ENCODE data around the gene SF1.

The SF1 gene

DNA sequence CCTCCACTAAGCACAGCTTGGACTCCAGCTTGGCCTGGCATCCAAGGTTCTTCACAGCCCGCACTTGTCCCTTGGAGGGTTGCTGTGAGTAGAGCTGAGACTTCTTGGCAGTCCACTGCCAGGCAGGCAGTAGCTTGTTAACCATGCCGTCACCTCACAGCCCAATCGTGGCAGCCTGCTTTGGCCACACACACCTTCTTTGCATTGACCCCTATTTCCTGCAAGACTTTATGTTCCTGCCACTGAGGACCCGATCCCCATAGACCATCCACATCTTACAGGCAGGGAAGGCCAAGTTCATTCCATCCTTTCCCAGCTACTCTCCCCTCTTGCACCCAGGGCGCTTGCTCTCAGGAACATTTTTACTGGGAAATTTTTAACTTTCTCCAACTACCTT is 16.1 kb downstream of the SF1 start:
- DNase-seq (ENCODE audit: low read depth in 3 of 3, low spot score in 1 of 3) = no peak

GRCh38 chr11:64760759-64761420 is 17.5 kb downstream of the SF1 start:
- DNase-seq (ENCODE audit: low read depth in 3 of 3, low spot score in 1 of 3) = no peak

DNA sequence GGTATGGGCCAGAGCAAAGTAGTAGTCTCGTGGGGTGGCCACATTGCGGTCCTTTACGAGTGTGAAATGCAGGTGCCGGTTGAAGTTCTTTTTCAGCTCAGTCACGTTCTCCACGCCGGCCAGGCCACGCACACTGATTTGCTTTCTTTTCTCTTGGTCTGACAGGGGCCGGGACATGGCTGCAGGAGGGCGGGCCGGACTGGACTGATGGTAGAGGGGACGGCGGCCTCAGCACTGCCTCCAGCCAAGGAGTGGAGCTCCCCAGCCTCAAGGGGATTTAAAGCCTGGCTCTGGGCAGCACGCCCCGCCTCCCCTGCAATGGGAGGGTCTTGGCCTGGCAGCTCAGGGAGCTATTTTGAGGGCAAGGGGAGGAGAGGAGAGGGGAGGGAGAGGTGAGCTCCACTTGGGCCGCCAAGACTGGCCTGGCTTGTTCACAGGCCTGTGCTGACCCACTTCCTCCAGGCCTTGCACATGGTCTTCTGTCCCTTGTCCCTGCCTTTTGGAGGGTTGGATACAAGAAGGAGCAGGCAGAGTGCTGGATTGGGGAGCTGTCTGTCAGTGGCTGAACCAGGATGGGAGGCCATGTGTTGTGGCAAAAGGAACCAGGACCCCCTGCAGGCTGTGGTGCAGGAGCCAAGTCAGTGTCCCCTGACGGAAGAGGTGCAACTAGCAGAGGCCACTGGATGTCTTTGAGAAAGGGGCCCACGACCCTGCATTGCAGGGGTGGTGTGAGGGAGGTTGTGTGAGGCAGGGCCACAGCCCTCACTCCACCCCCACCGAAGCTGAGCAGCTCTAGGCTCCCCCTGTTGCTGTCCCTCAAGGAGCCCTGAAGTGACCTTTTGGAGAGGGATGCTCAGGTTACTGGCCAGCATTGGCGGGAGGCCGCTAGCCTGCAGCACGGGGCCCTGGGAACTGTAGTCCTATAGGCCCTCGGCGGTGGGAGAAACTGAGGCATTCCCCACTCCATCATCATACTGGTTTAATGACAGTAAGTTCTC is 18.3 kb downstream of the SF1 start, which contains the start of gene PYGM:
TSS of gene PYGM (minus strand) at position 253 of the 998 bp plus-strand sequence. CDS start at position 177, 76 bp downstream.
- no peak for DNase-seq (ENCODE audit: low read depth in 3 of 3, low spot score in 1 of 3)

GRCh38 chr11:64759131-64759721 is 19.1 kb downstream of the SF1 start:
- no peak for DNase-seq (ENCODE audit: low read depth in 3 of 3, low spot score in 1 of 3)

DNA sequence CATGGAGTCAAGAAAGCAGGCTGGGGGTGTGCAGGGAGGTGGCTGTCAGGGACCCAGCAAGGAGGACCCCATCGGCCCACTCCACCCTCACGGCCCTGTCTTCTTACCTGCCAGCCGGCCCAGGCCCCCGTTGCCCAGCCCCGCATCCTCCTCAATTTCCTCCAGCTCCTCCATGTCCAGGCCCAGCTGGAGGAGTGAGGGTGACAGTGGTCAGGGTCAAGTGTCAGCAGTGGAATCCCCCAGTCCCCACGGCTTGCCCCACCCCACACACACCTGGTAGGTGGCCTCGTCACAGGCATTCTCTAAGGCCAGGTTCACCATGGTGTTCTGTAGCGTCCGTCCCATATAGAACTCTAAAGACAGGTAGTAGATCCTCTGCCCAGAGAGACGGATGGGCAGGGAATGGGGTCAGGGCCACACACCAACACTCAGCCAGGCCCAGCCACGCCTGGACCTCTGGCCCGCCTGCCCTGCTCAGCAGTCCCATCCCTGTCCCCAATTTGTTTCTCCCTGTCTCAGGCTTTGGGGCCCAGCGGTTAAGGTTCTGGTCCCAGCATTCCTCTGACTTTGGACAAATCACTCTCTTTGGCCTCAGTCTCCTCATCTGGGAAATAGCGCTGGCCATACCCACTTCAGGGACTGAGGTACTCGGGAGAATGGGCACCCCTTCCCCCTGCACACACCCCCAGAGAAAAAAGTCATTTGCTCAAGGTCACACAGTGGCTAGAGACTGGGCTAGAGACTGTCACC is 19.8 kb downstream of the SF1 start:
- no peak for DNase-seq (ENCODE audit: low read depth in 3 of 3, low spot score in 1 of 3)

- no peak for DNase-seq (ENCODE audit: low read depth in 3 of 3, low spot score in 1 of 3)
These were observed 20.6 kb downstream of the SF1 start for GRCh38 chr11:64757549-64758329.

- no peak for DNase-seq (ENCODE audit: low read depth in 3 of 3, low spot score in 1 of 3)
These were observed 22.5 kb downstream of the SF1 start for GRCh38 chr11:64755681-64756361.

- no peak for DNase-seq (ENCODE audit: low read depth in 3 of 3, low spot score in 1 of 3)
These were observed 23.3 kb downstream of the SF1 start for GRCh38 chr11:64754919-64755662.

GRCh38 chr11:64754124-64754918 is 24.0 kb downstream of the SF1 start:
- DNase-seq (ENCODE audit: low read depth in 3 of 3, low spot score in 1 of 3) = no peak

DNA sequence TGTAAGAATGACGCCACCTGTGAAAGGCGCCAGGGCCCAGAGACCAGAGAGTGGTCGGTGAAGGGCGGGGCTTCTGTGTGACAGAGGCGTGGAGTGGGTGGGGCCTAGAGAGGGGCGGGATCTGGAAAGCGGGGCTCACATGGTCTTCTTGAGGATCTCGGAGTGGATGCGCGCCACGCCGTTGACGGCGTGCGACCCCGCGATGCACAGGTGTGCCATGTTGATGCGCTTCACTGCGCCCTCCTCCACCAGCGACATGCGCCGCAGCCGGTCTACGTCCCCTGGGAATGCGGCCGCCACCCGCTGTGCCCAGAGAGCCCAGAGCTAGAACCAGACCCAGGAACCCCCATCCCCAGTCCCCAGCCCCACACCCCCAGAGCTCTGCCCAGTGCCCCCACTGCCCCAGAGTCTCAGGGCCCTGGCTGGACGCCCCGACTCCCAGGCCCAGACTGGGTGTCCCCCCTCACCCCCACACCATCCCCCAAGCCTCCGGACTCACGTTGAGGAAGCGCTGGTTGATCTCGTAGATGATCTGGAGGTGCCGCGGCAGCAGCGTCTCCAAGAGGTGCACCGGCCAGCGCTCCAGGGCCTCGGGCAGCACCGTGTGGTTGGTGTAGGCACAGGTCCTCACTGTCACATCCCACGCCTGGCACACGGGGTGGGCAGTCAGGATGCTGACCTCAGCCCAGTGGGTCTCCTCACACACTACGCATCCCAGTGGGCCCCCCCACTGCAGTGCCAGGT is 24.8 kb downstream of the SF1 start:
- DNase-seq (ENCODE audit: low read depth in 3 of 3, low spot score in 1 of 3) = no peak

- DNase-seq (ENCODE audit: low read depth in 3 of 3, low spot score in 1 of 3) = no peak
These were observed 25.3 kb downstream of the SF1 start for GRCh38 chr11:64753019-64753379.

GRCh38 chr11:64752175-64752970 is 26.0 kb downstream of the SF1 start:
- DNase-seq (ENCODE audit: low read depth in 3 of 3, low spot score in 1 of 3) = no peak

- DNase-seq (ENCODE audit: low read depth in 3 of 3, low spot score in 1 of 3) = no peak
These were observed 26.8 kb downstream of the SF1 start for GRCh38 chr11:64751580-64751979.

DNA sequence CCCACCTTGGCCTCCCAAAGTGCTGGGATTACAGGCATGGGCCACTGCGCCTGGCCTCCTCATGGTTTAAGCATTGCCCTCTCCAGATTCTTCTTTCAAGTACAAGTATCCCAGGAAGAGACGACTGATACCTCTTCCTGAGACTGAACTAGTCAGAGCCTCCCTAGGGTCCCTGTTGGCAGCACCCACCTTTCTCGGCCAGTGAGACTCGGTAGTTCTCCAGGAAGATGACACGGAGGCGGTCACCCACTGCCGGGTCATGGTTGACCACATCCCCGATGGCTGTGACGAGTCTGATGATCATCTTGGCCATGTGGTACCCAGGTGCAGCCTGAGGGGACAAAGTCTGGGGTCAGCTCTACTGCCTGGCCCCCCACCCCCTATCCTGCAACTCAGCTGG is 27.2 kb downstream of the SF1 start:
- DNase-seq (ENCODE audit: low read depth in 3 of 3, low spot score in 1 of 3) = no peak

GRCh38 chr11:64750361-64751054 is 27.8 kb downstream of the SF1 start:
- DNase-seq (ENCODE audit: low read depth in 3 of 3, low spot score in 1 of 3) = no peak

DNA sequence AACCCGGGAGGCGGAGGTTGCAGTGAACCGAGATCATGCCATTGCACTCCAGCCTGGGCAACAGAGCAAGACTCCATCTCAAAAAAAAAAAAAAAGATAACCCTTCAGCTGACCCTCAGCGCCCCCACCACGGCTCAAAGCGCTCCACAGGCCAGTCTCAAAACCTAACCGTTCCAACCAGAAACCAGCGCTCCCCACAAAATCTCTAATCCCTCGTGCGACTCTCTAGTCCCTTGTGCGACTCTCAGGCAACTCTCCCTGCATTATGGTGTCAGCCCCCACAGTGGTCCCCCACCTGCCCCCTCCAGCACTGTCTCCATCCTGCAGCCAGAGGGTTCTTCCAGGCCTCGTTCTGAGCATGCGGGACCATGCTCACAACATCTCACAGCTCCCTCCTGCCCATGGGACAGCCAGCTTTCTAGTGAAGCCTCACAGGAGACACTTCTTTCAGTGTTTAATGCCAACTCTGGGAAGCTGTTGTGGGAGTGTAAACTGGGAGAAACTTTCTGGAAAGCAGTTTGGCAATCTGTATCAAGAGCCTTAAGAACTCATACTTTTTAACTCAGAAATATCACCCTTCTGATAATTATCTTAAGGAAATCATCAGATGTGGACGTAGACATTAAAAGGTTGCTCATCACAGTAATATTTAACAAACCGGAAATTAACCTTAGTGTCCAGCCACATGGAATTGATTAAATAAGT is 30.2 kb downstream of the SF1 start:
- DNase-seq (ENCODE audit: low read depth in 3 of 3, low spot score in 1 of 3) = no peak
